Measurements from ENCODE around the gene ZNF652. TPM values are rescaled to one million over a fixed set of nuclear protein-coding genes. Genes with fewer than 3 reads are reported as not detected.
"Not testable (repeated sequence)": the region's sequence is repeated elsewhere in the genome, so short reads cannot be mapped to it uniquely, and the experiment has no call there.

ZNF652 gene
- total RNA-seq, 4 donors from 2014 or later: 35.7 to 58.6 (median 43.9) TPM

DNA sequence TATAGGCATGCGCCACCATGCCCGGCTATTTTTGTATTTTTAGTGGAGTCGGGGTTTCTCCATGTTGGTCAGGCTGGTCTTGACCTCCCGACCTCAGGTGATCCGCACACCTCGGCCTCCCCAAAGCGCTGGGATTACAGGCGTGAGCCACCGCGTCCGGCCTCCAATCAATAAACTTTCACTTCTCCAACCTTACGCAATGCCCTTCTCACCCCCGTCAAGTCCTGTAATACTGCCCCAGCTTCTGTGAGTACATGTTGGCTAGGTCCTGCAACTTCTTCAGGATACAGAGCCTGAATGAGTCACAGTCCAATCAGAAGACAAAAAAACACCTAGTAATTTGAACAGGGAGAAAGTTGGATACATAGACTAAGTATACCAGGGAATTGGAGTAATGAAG is 84.4 kb downstream of the ZNF652 start:
- 90 to 91% methylated on average over 13 of the region's 13 CpGs for WGBS, 2 donors
- H3K36me3 ChIP-seq: no peaks in the 10 kb centered on the region
- H3K27me3 ChIP-seq: no peaks in the 10 kb centered on the region
- H3K9me3 ChIP-seq: peaks cover 0 to 5% (median 0%) of the 10 kb centered on the region in 4 donors
- no peak for DNase-seq (ENCODE audit: low spot score in 2 of 2)
- H3K4me1 ChIP-seq: no peaks in the 10 kb centered on the region
- H3K4me3 ChIP-seq: no peak overlapping the region
- H3K27ac ChIP-seq: no peak overlapping the region
- TF ChIP-seq CTCF (IDR thresholded peaks at IDR 0.05) (no peak), POLR2A (IDR thresholded peaks at IDR 0.05) (no peak), EP300 (IDR thresholded peaks at IDR 0.05) (no peak)

GRCh38 chr17:49275981-49276380 is 86.1 kb downstream of the ZNF652 start:
- not testable (repeated sequence) for H3K4me3 ChIP-seq; H3K27ac ChIP-seq; DNase-seq (ENCODE audit: low spot score in 2 of 2); H3K36me3 ChIP-seq; H3K4me1 ChIP-seq; H3K9me3 ChIP-seq; H3K27me3 ChIP-seq
- WGBS, 2 donors: 94 to 95% methylated on average over 12 of the region's 12 CpGs

DNA sequence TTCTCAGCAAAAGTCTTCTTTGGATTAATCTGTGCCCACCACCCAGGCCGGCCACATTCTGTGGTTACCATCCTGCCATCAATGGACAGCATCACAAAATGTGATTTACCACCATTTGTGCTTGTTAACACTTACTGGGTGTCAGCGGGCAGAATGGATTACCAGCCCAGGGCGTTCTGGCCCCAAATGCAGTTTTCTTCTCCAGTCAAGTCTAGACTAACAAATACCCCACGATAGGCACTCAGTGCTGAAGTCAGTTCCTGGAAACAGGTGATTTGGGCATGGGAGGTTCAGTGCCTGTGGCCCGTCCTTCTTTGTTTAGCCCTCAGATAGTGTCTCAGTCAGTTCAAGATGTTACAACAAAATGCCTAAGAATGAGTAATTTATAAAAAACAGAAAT is 92.7 kb downstream of the ZNF652 start:
- WGBS, 2 donors: 83 to 92% methylated on average over 5 of the region's 5 CpGs
- no peak overlapping the region for H3K4me3 ChIP-seq
- H3K9me3 ChIP-seq: no peaks in the 10 kb centered on the region
- no peak overlapping the region for H3K27ac ChIP-seq
- no peaks in the 10 kb centered on the region for H3K36me3 ChIP-seq
- TF ChIP-seq EP300 (IDR thresholded peaks at IDR 0.05) (no peak), CTCF (IDR thresholded peaks at IDR 0.05) (no peak), POLR2A (IDR thresholded peaks at IDR 0.05) (no peak)
- no peaks in the 10 kb centered on the region for H3K4me1 ChIP-seq
- no peak for DNase-seq (ENCODE audit: low spot score in 2 of 2)
- H3K27me3 ChIP-seq: no peaks in the 10 kb centered on the region

DNA sequence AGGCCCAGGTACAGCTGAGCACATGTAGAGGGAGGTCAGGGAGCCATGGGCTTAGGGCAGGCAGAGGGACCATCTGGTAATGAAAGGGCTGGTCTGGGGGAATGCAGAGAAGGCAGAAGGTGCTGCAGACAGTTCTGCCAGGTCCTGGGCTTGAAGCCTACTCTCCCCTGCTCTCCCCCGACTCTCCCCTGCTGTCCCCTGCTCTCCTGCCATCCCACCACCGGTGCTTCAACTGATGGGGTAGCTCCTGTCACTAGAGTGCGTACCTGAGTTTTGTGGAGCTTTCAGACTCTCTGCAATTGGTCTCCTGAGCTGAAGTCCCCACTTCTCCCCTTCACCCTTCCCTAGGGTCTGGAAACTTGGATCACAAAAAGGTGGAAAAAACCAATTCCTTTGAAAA is 94.1 kb downstream of the ZNF652 start:
- TF ChIP-seq EP300 (IDR thresholded peaks at IDR 0.05): no peak
- TF ChIP-seq CTCF (IDR thresholded peaks at IDR 0.05): no peak
- TF ChIP-seq POLR2A (IDR thresholded peaks at IDR 0.05): no peak
- DNase-seq (ENCODE audit: low spot score in 2 of 2): no peak
- Histone ChIP-seq H3K27ac (no peak overlapping the region), H3K4me1 (no peaks in the 10 kb centered on the region), H3K36me3 (no peaks in the 10 kb centered on the region), H3K4me3 (no peak overlapping the region), H3K27me3 (no peaks in the 10 kb centered on the region), H3K9me3 (no peaks in the 10 kb centered on the region)
- WGBS, 2 donors: 61 to 92% methylated on average over 3 of the region's 3 CpGs

- Histone ChIP-seq H3K9me3 (no peaks in the 10 kb centered on the region), H3K27ac (no peak overlapping the region), H3K36me3 (no peaks in the 10 kb centered on the region), H3K4me3 (no peak overlapping the region), H3K4me1 (no peaks in the 10 kb centered on the region), H3K27me3 (no peaks in the 10 kb centered on the region)
- TF ChIP-seq POLR2A (IDR thresholded peaks at IDR 0.05) (no peak), CTCF (IDR thresholded peaks at IDR 0.05) (no peak), EP300 (IDR thresholded peaks at IDR 0.05) (no peak)
- 91 to 97% methylated on average over 2 of the region's 2 CpGs for WGBS, 2 donors
- DNase-seq (ENCODE audit: low spot score in 2 of 2): no peak
These were observed 95.8 kb downstream of the ZNF652 start for GRCh38 chr17:49266233-49266632.

- 89 to 92% methylated on average over 9 of the region's 9 CpGs for WGBS, 2 donors
- H3K9me3 ChIP-seq; H3K27me3 ChIP-seq; DNase-seq (ENCODE audit: low spot score in 2 of 2); H3K27ac ChIP-seq; H3K36me3 ChIP-seq; H3K4me3 ChIP-seq: not testable (repeated sequence)
- peaks cover 0 to 15% (median 4%) of the 10 kb centered on the region in 4 donors for H3K4me1 ChIP-seq
These were observed 100.5 kb downstream of the ZNF652 start for GRCh38 chr17:49261540-49261939.
